Measurements from ENCODE around the gene PPM1F.
"Not testable (repeated sequence)": the region's sequence is repeated elsewhere in the genome, so short reads cannot be mapped to it uniquely, and the experiment has no call there.

The PPM1F gene

DNA sequence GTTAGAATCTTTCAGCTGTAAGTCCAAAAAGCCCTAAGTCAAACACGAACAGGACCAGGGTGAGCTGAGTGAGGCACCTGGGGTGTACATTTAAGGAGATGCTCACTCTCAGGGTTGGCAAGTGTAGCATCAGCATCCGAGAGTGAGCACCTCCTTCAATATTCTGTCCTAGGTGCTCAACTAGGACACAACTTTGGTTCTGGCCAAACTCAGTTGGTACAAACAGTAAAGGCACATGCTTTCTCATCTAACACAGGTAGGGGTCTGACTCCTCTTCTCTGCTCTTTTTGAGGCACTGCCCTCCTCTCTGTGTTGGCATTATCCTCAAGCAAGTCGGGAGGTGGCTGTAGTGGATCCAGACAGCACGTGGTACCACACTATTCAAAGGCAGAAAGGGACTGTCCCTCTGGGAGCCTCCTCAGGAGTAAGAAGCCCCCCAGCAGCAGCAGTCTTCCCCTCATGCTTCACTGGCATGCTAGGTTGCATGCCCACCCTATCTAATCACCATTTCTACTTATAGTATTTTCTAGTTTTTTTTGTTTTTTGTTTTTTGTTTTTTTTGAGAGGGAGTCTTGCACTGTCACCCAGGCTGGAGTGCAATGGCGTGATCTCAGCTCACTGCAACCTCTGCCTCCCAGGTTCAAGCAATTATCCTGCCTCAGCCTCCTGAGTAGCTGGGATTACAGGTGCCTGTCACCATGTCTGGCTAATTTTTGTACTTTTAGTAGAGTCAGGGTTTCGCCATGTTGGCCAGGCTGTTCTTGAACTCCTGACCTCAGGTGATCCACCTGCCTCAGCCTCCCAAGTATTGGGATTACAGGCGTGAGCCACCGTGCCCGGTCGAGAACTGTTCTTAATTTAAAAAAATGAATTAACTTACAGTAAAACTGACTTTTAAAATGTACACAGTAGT is 70.6 kb downstream of the PPM1F start:
- in situ Hi-C loops (cut with MboI; ENCODE audit: low sequenced_read_pairs, unreplicated experiment), result no loop called here
- no peak for DNase-seq (ENCODE audit: low spot score)
- TF ChIP-seq, protein P1, sequence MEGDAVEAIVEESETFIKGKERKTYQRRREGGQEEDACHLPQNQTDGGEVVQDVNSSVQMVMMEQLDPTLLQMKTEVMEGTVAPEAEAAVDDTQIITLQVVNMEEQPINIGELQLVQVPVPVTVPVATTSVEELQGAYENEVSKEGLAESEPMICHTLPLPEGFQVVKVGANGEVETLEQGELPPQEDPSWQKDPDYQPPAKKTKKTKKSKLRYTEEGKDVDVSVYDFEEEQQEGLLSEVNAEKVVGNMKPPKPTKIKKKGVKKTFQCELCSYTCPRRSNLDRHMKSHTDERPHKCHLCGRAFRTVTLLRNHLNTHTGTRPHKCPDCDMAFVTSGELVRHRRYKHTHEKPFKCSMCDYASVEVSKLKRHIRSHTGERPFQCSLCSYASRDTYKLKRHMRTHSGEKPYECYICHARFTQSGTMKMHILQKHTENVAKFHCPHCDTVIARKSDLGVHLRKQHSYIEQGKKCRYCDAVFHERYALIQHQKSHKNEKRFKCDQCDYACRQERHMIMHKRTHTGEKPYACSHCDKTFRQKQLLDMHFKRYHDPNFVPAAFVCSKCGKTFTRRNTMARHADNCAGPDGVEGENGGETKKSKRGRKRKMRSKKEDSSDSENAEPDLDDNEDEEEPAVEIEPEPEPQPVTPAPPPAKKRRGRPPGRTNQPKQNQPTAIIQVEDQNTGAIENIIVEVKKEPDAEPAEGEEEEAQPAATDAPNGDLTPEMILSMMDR (IDR thresholded peaks at IDR 0.05; ENCODE audit: borderline replicate concordance, control extremely low read depth, extremely low read depth, insufficient read depth, missing control alignments), result no peak

DNA sequence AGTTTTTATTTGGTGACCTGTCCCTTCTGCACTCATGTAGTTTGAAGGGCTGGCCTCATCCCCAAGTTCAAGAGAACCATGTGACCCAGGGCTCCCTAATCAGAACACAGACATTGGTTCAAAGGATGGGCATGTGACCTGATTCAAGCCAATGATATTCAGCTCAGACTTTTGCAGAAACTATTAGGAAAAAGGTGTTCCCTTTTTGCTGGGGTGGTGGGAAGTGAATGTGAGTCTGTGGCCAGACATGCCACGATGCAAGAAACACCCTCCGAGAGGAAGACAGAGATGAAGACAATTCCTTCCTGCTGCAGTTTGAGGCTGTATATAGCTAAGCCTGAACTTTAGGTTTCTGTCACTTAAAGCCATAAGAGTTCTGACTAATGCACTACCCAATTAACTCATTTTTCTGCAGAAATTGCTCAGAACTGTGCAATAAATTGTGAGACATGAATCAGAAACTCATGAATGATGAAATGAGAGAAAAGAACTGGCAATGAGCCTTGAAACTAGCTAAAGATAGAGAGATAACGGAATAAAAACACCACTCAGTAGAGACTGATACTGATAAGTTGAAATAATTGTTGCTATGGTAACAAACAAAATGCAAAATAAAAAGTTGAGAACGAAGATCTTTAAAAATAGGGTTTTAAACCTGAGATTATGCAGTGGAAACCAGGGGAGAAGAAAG is 76.0 kb downstream of the PPM1F start:
- peak; percentile 37 for DNase-seq (ENCODE audit: low spot score)
- TF ChIP-seq, protein P1 (IDR thresholded peaks at IDR 0.05; ENCODE audit: borderline replicate concordance, control extremely low read depth, extremely low read depth, insufficient read depth, missing control alignments), result no peak
- in situ Hi-C loops (cut with MboI; ENCODE audit: low sequenced_read_pairs, unreplicated experiment), result loop anchor here (10.0 kb wide), 1 partner anchor 58 kb away; no protein-coding TSS in a partner anchor

DNA sequence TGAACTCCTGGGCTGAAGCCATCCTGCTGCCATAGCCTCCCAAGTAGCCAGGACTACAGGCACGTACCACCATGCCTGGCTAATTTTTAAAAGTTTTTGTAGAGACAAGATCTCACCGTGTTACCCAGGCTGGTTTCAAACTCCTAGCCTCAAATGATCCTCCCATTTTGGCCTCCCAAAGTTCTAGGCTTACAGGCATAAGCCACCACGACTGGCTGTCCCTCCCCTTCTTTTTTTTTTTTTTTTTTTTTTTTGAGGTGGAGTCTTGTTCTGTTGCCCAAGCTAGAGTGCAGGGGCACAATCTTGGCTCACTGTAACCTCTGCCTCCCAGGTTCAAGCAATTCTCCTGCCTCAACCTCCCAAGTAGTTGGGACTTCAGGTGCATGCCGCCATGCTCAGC is 77.7 kb downstream of the PPM1F start:
- DNase-seq (ENCODE audit: low spot score), result not testable (repeated sequence)
- in situ Hi-C loops (cut with MboI; ENCODE audit: low sequenced_read_pairs, unreplicated experiment), result loop anchor here (10.0 kb wide), 1 partner anchor 60 kb away; no protein-coding TSS in a partner anchor

DNA sequence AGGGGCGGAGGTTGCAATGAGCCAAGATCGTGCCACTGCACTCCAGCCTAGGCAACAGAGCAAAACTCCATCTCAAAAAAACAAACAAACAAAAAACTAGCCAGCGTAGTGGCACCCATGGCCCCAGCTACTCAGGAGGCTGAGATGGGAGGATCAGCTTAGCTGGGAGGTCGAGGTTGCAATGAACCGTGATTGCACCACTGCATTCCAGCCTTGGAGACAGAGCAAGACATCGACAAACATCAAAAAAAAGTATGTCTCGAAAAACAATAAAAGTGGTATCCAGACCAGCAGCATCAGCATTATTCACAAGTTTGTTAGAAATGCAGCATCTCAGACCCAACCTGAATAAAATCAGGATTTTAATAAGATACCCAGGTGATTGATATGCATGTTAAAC is 79.0 kb downstream of the PPM1F start:
- DNase-seq (ENCODE audit: low spot score), result no peak
- TF ChIP-seq, protein P1 (IDR thresholded peaks at IDR 0.05; ENCODE audit: borderline replicate concordance, control extremely low read depth, extremely low read depth, insufficient read depth, missing control alignments), result no peak
- in situ Hi-C loops (cut with MboI; ENCODE audit: low sequenced_read_pairs, unreplicated experiment), result loop anchor here (10.0 kb wide), 1 partner anchor 61 kb away; no protein-coding TSS in a partner anchor

DNA sequence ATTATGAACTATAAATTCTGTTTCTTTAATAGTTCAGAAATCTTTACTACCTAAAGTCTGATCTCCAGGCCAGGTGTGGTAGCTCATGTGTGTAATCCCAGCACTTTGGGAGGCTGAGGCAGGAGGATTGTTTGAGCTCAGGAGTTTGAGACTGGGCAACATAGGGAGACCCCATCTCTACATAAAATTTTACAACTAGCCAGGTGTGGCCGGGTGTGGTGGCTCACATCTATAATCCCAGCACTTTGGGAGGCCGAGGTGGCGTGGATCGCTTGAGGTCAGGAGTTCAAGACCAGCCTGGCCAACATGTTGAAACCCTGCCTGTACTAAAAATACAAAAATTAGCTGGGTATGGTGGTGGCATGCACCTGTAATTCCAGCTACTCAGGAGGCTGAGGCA is 79.9 kb downstream of the PPM1F start:
- in situ Hi-C loops (cut with MboI; ENCODE audit: low sequenced_read_pairs, unreplicated experiment), result loop anchor here (10.0 kb wide), 1 partner anchor 62 kb away; no protein-coding TSS in a partner anchor
- DNase-seq (ENCODE audit: low spot score), result not testable (repeated sequence)
